Stomach (tissue), 9 donors: Measurements from ENCODE around the gene RAB3D. TPM values are rescaled to one million over a fixed set of nuclear protein-coding genes. Genes with fewer than 3 reads are reported as not detected.
A peak's percentile ranks its signal among the peaks of the same experiment; 100 is the strongest.

ENCODE experiments used
- DNase-seq, 2 donors: peaks; one replicate each; pipeline versions ENCODE4 v3.0.0 to v3.0.0-alpha.2; 2013 to 2019
- H3K27ac ChIP-seq, 5 donors: fragments of 200-600 bp in 4 of 5; sonication (generic) in 4 of 5; one replicate each; pipeline ENCODE4 v1.5.1; 2013 to 2019; ENCODE audit warnings: mild to moderate bottlenecking in 1 of 5, moderate library complexity in 1 of 5
- H3K27me3 ChIP-seq, 3 donors: fragments of 200-600 bp; sonication (generic); one replicate each; pipeline ENCODE4 v1.5.1; 2017 to 2019; ENCODE audit warnings: mixed run types in 1 of 3
- H3K36me3 ChIP-seq, 4 donors: fragments of 200-600 bp; sonication (generic); 1 replicate in 3 of 4; 2 replicates in 1 of 4; pipeline ENCODE4 v1.5.1; 2016 to 2019
- H3K4me1 ChIP-seq, 4 donors: fragments of 200-600 bp; sonication (generic); one replicate each; pipeline ENCODE4 v1.5.1; 2016 to 2019
- H3K4me3 ChIP-seq, 4 donors: fragments of 200-600 bp; sonication (generic) in 3 of 4; one replicate each; pipeline ENCODE4 v1.5.1; 2016 to 2019; ENCODE audit warnings: mild to moderate bottlenecking in 1 of 4
- H3K9me3 ChIP-seq, 4 donors: fragments of 200-600 bp; sonication (generic); one replicate each; pipeline ENCODE4 v1.5.1; 2016 to 2019
- EP300 ChIP-seq: sonication (generic); formaldehyde crosslinking; IDR thresholded peaks from one replicate; pipeline ENCODE4 v1.6.1; 2017; ENCODE audit warnings: antibody characterized with exemption
- POLR2A ChIP-seq, 4 donors: fragments of 450-650 bp; IDR thresholded peaks; one replicate each; pipeline ENCODE4 v1.6.1; 2016; ENCODE audit warnings: antibody characterized with exemption in 4 of 4, control low read depth in 2 of 4, mild to moderate bottlenecking in 1 of 4, moderate library complexity in 1 of 4
- POLR2AphosphoS5 ChIP-seq, 3 donors: sonication (generic); formaldehyde crosslinking; IDR thresholded peaks; one replicate each; pipeline ENCODE4 v1.6.1; 2016; ENCODE audit warnings: antibody characterized with exemption in 3 of 3
- WGBS, 5 donors: extraction: QIAGEN DNeasy Blood & Tissue Kit in 3 of 5; methylation state at CpG; one replicate each; pipeline versions ENCODE4 v1.1.5 to v1.1.7; 2013 to 2018; 5-methylcytosine and 5-hydroxymethylcytosine counted together
- intact Hi-C: fragments of 100-400 bp; cut with DNase I; formaldehyde crosslinking; loops from one replicate; pipeline ENCODE4 v1.15.1; 2023; ENCODE audit warnings: low total_unique reads
- polyA plus RNA-seq, 3 donors: library from polyadenylated mRNA; stranded (reverse); fragments of 200-250 nt; gene quantifications; one replicate each; pipeline ENCODE4 v1.2.3, GENCODE V29; 2013
- total RNA-seq, 5 donors: library from RNA; depleted of rRNA; stranded (reverse); fragments of >200 nt; gene quantifications; one replicate each; pipeline versions ENCODE4 v1.1.0 to v1.2.3, GENCODE V29; 2014 to 2016
- TF ChIP-seq, protein P1 (sequence below), 7 experiments: fragments of 450-650 bp in 4 of 7; fragments of 200-600 bp in 3 of 7; sonication (generic) in 3 of 7; IDR thresholded peaks; one replicate each; pipeline ENCODE4 v1.5.1; 2016 to 2019; ENCODE audit warnings: antibody characterized with exemption in 7 of 7, control low read depth in 2 of 7, mild to moderate bottlenecking in 1 of 7
- donor health status: healthy with polysubstance abuse.
- donor health status: Bipolar disorder and iron deficiency.
- donor health status: healthy.

RAB3D gene
- total and polyA plus RNA-seq, 8 donors: 11.6 to 63.3 (median 19.0) TPM

DNA sequence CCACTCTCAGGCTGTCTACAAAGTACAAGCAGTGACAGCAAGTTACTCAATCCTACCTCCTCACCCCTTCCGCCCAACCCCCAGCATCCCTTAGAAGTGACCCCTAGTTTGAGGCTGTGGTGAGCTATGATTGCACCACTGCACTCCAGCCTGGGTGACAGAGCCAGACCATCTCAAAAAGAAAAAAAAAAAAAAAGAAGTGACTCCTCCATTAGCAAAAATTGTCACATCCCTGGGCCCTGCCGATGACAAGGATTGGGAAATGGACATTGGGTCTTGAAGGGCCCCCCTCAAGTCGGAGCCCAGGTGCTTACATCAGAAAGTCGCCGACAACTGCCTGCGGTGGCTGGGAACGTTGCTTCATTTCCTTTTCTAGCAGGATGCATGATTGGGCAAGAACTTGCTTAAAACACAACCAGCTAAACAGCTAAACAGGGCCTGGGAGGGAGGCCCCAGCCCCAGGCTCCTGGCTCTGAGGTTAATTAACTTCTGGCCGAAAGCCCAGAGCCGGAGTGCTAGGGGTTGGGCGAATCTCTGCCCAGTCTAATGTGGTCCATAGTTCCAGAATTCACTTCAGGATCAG is 15.3 kb downstream of the RAB3D start:
- H3K36me3 ChIP-seq: peaks cover 19 to 45% (median 43%) of the 10 kb centered on the region in 4 donors
- peak overlapping the region in 1 of 4 donors; percentile 11 for H3K4me3 ChIP-seq
- intact Hi-C loops: no loop called here
- 5 to 13% (median 10%) methylated on average over 10 of the region's 10 CpGs for WGBS, 5 donors
- H3K27ac ChIP-seq: peak overlapping the region; percentile 73 to 90 (median 85)
- no peaks in the 10 kb centered on the region for H3K27me3 ChIP-seq
- peak; percentile 85 to 88 for DNase-seq
- no peaks in the 10 kb centered on the region for H3K9me3 ChIP-seq
- H3K4me1 ChIP-seq: peaks cover 22 to 61% (median 36%) of the 10 kb centered on the region in 4 donors
- no peak for TF ChIP-seq EP300
- TF ChIP-seq, protein P1, sequence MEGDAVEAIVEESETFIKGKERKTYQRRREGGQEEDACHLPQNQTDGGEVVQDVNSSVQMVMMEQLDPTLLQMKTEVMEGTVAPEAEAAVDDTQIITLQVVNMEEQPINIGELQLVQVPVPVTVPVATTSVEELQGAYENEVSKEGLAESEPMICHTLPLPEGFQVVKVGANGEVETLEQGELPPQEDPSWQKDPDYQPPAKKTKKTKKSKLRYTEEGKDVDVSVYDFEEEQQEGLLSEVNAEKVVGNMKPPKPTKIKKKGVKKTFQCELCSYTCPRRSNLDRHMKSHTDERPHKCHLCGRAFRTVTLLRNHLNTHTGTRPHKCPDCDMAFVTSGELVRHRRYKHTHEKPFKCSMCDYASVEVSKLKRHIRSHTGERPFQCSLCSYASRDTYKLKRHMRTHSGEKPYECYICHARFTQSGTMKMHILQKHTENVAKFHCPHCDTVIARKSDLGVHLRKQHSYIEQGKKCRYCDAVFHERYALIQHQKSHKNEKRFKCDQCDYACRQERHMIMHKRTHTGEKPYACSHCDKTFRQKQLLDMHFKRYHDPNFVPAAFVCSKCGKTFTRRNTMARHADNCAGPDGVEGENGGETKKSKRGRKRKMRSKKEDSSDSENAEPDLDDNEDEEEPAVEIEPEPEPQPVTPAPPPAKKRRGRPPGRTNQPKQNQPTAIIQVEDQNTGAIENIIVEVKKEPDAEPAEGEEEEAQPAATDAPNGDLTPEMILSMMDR (IDR thresholded peaks at IDR 0.05): peak in 1 of 7 experiments; percentile 13
- TF ChIP-seq POLR2AphosphoS5 (IDR thresholded peaks at IDR 0.05): peak; percentile 44 to 78 (median 67)
- no peak for TF ChIP-seq POLR2A (IDR thresholded peaks at IDR 0.05)

DNA sequence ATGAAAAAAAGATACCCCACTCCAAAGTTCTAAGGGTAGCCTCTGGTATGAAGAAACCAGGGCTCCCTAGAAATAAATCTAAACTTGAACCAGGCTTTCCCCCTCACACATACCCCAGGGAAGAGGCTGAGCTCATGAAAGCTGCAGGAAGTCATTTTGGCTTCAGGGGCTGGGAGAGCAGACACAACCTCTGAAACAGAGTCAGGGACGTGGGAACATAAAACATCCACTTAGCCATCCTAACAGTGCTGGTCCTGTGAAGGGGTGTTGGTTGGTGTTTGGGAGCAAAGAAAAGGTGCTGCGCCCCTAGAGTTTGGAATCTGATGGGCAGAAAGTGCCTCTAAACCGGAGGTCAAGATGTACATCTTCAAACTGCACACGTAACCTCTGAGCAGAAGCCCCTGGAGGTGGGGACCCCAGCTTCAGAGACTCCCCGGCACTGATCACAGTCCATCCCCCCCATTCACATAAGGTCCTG is 15.8 kb downstream of the RAB3D start:
- H3K27me3 ChIP-seq: no peaks in the 10 kb centered on the region
- peak overlapping the region; percentile 73 to 90 (median 85) for H3K27ac ChIP-seq
- no peak for DNase-seq
- H3K4me3 ChIP-seq: no peak overlapping the region
- peaks cover 17 to 40% (median 38%) of the 10 kb centered on the region in 4 donors for H3K36me3 ChIP-seq
- intact Hi-C loops: no loop called here
- no peaks in the 10 kb centered on the region for H3K9me3 ChIP-seq
- peaks cover 22 to 66% (median 38%) of the 10 kb centered on the region in 4 donors for H3K4me1 ChIP-seq
- no peak for TF ChIP-seq POLR2A (IDR thresholded peaks at IDR 0.05)
- no peak for TF ChIP-seq POLR2AphosphoS5 (IDR thresholded peaks at IDR 0.05)
- no peak for TF ChIP-seq EP300
- TF ChIP-seq, protein P1 (IDR thresholded peaks at IDR 0.05): no peak
- 46 to 72% (median 61%) methylated on average over 5 of the region's 5 CpGs for WGBS, 5 donors

GRCh38 chr19:11322269-11323024 is 17.0 kb downstream of the RAB3D start:
- WGBS, 5 donors: 28 to 43% (median 34%) methylated on average over 7 of the region's 7 CpGs
- no peak overlapping the region for H3K4me3 ChIP-seq
- peak overlapping the region in 3 of 5 donors; percentile 85 to 90 (median 88) for H3K27ac ChIP-seq
- no peaks in the 10 kb centered on the region for H3K27me3 ChIP-seq
- intact Hi-C loops: no loop called here
- peaks cover 28 to 78% (median 38%) of the 10 kb centered on the region in 4 donors for H3K4me1 ChIP-seq
- H3K36me3 ChIP-seq: peaks cover 13 to 28% (median 26%) of the 10 kb centered on the region in 4 donors
- H3K9me3 ChIP-seq: no peaks in the 10 kb centered on the region
- peak in 1 of 2 donors; percentile 50 for DNase-seq
- TF ChIP-seq POLR2AphosphoS5 (IDR thresholded peaks at IDR 0.05): no peak
- no peak for TF ChIP-seq EP300
- TF ChIP-seq, protein P1 (IDR thresholded peaks at IDR 0.05): no peak
- no peak for TF ChIP-seq POLR2A (IDR thresholded peaks at IDR 0.05)
